Astrocyte of the spinal cord (primary cell): ENCODE results near the gene P3H3.

Source experiments
- DNase-seq: peaks from one replicate; pipeline ENCODE4 v3.0.0; 2011; ENCODE audit warnings: low read depth, low spot score
- H3K4me3 ChIP-seq: 2 replicates; pipeline ENCODE4 v1.5.1; 2011; ENCODE audit warnings: low read depth, mild to moderate bottlenecking, low read length, moderate library complexity
- CTCF ChIP-seq: IDR thresholded peaks from 2 replicates; pipeline ENCODE4 v1.5.1; 2012; ENCODE audit warnings: low read depth, mild to moderate bottlenecking, low read length, inconsistent platforms
- in situ Hi-C: cut with HindIII; loops from 2 replicates; pipeline ENCODE4 v1.10.0; 2017; ENCODE audit warnings: low sequenced_read_pairs

P3H3 gene

DNA sequence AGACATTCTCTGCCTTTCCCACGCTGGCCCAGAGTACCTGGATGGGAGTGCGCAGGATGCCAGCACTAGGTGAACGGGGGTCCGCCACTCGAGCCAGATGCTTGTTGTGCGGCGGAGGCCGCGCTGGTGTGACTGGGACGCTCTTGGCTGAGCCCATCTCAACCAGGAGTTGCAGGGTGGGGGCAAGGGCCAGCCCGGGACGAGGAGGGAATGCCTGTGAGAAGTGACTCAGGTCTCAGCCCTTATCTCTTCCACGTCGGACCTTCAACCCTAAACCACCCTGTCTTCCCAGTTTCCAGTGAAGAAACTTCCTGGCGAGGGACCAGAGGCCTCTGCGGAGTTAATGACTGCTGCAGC, 22.6 kb downstream of the P3H3 start:
- peak overlapping the region; percentile 83 for H3K4me3 ChIP-seq
- TF ChIP-seq CTCF = no peak
- DNase-seq = no peak
- in situ Hi-C loops = no loop called here

DNA sequence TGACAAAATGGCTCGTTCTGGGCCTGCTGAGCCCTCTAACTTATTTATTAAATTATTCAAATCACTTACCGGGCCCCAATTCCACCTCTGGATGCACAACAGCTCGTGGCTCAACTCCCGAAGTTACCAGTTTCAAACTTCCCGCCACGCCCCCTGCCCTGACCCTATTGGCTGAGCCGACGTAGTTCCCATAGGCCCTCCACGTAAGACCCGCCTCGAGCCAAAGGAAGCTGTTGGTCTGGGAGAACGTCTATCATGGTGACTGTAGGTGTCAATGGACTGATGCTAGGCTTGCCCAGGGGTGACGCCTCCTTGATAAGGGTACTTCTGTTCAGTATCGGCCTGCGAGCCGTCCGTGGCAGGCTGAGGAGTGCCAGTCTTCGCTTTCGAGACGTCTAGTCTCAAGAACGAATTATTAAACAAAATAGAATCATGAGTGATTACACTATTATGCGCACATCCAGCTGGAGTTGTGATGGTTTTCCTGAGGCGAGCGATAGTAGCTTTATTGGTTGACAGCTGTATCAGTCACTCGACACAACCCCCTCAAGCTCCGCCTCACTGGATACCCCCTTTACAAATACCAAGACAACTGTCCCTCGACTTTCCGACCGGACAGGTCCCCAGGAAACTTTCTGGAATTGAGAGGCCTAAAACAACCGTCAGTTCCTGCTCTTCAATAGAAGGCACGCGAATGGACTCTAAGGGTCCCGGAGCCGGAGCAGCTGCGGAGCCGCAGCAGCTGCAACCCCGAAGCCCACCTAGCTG, 23.1 kb downstream of the P3H3 start, which contains the start of gene CDCA3:
TSS of gene CDCA3 (minus strand) at position 134 of the 768 bp plus-strand sequence. CDS start 334 bp downstream, outside the sequence.
- in situ Hi-C loops = no loop called here

DNA sequence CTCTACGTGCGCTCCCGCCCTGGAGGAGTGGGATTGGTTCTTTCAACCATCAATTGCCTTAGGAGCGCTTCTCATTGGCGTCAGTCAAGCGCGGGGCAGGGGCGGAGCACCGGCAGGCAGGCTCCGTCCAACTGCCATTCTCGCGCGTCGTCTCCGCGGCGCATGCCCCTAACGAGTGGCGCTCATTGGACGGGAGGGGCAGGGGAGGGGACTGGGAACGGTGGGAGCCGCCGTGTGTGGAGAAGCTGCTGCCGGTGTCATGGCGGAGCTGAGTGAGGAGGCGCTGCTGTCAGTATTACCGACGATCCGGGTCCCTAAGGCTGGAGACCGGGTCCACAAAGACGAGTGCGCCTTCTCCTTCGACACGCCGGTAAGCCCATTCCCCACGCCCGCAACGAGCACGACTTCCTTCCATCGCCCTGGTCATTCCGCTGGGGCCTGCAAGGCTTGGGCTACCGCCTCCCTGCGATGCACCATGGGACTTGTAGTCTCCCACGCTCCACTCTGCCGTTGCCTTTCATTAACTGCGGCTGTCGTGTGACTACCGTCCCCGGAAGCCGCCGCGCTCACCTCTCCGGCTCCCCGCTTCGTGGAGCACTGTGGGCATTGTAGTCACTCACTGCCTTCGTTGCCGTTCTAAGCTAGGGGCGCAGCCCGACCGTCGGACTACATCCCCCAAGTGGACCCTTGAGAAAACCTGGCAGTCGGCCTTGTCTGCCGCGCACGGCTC, 23.9 kb downstream of the P3H3 start, which contains the start of gene USP5:
TSS of gene USP5 (plus strand) at position 230 of the 730 bp plus-strand sequence. CDS start at position 260, 30 bp downstream.
- peak; percentile 100 for DNase-seq
- H3K4me3 ChIP-seq = peak within 1 kb of the TSS; percentile 83
- in situ Hi-C loops = no loop called here
- no peak for TF ChIP-seq CTCF

More for the DNA sequence above, 23.1 kb downstream of the P3H3 start, which contains the start of gene CDCA3:
- DNase-seq = peak; percentile 98
- H3K4me3 ChIP-seq = peak within 1 kb of the TSS; percentile 83
- TF ChIP-seq CTCF = no peak

DNA sequence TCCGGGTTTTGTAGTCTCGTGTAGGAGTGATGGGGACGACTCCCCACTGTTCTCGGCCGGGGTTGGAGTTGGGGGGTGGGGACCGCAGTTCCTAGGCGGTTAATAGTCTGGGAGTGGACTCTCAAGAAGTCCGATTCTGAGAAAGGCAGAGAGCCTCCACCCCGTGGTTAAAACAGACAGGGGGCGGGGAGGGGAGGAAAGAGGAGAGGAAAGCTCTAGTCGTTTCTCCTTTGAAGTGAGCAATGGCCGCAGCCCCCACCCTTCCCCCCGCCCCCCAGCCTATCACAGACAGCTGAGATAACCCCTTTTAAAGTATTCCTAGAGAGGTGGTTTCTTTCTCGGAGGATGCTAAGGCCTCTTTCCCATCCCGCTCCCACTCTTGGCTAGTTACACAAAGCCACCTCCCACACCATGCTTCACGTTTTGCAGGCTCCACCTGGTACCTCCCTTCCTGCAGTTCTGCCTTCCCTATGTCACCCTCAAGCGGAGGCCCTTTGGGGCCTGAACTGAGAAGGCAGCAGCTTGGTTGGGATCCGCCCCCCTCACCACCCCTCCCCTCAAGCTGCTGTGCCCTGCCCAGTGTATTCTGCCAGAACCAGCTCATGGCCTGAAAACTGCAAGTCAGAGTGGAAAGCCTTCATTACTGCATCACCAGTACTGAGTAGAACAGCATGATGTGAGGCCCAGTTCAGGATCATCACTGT, 24.6 kb downstream of the P3H3 start:
- in situ Hi-C loops = no loop called here
- no peak for TF ChIP-seq CTCF
- DNase-seq = peak; percentile 79
- peak overlapping the region; percentile 83 for H3K4me3 ChIP-seq

GRCh38 chr12:6853626-6854025, 25.4 kb downstream of the P3H3 start:
- no peak for TF ChIP-seq CTCF
- in situ Hi-C loops = no loop called here

GRCh38 chr12:6854036-6854435, 25.8 kb downstream of the P3H3 start:
- TF ChIP-seq CTCF = no peak
- in situ Hi-C loops = no loop called here
- no peak overlapping the region for H3K4me3 ChIP-seq
- DNase-seq = no peak

More at GRCh38 chr12:6853626-6854025, 25.4 kb downstream of the P3H3 start:
- no peak for DNase-seq
- H3K4me3 ChIP-seq = peak overlapping the region; percentile 83
